Neuronal stem cell (in vitro differentiated cells): Measurements from ENCODE around the gene KIF18B.

Experiments used
- DNase-seq: peaks from one replicate; pipeline ENCODE4 v3.0.0-alpha.2; 2013; ENCODE audit warnings: low spot score
- H2AFZ ChIP-seq: one replicate; pipeline ENCODE4 v1.6.1; 2013; ENCODE audit warnings: mild to moderate bottlenecking, low read length, inconsistent platforms
- H2AK5ac ChIP-seq: 2 replicates; pipeline ENCODE4 v1.6.1; 2013; ENCODE audit warnings: low read depth, mild to moderate bottlenecking, inconsistent platforms, low read length, moderate library complexity, mixed read lengths
- H2BK120ac ChIP-seq: 2 replicates; pipeline ENCODE4 v1.6.1; 2013; ENCODE audit warnings: low read depth, mild to moderate bottlenecking, inconsistent platforms, low read length, moderate library complexity, mixed read lengths
- H2BK12ac ChIP-seq: one replicate; pipeline ENCODE4 v1.6.1; 2013; ENCODE audit warnings: low read length, inconsistent platforms
- H2BK15ac ChIP-seq: 2 replicates; pipeline ENCODE4 v1.6.1; 2013; ENCODE audit warnings: mild to moderate bottlenecking, low read length, inconsistent platforms, mixed read lengths
- H2BK5ac ChIP-seq: one replicate; pipeline ENCODE4 v1.6.1; 2013; ENCODE audit warnings: inconsistent platforms, mild to moderate bottlenecking, low read length, moderate library complexity
- H3K14ac ChIP-seq: one replicate; pipeline ENCODE4 v1.6.1; 2013; ENCODE audit warnings: low read length, inconsistent platforms
- H3K18ac ChIP-seq: 2 replicates; pipeline ENCODE4 v1.6.1; 2013; ENCODE audit warnings: low read length, inconsistent platforms
- H3K23ac ChIP-seq: 2 replicates; pipeline ENCODE4 v1.6.1; 2013; ENCODE audit warnings: low read depth, mild to moderate bottlenecking, mixed read lengths, low read length, inconsistent platforms; ENCODE audit not compliant: poor library complexity
- H3K27ac ChIP-seq: replicated peaks from 3 replicates; pipeline ENCODE4 v1.5.1; 2013; ENCODE audit warnings: low read length, inconsistent platforms
- H3K27me3 ChIP-seq, 3 experiments: 2 replicates each; pipeline ENCODE4 v1.6.1; 2013; ENCODE audit warnings: low read length in 3 of 3, mild to moderate bottlenecking in 2 of 3, inconsistent platforms in 1 of 3, low read depth in 1 of 3, mixed read lengths in 1 of 3, moderate library complexity in 1 of 3; ENCODE audit not compliant: control insufficient read depth in 3 of 3, insufficient read depth in 3 of 3
- H3K36me3 ChIP-seq, 2 donors: replicated peaks in 1 of 2; 2 replicates each; pipeline ENCODE4 v1.6.1; 2013; ENCODE audit warnings: low read length in 2 of 2; ENCODE audit not compliant: control insufficient read depth in 2 of 2, insufficient read depth in 2 of 2
- H3K4ac ChIP-seq: 2 replicates; pipeline ENCODE4 v1.6.1; 2013; ENCODE audit warnings: inconsistent platforms, mild to moderate bottlenecking, low read length, moderate library complexity
- H3K4me1 ChIP-seq, 2 donors: 1 replicate in 1 of 2; 2 replicates in 1 of 2; pipeline ENCODE4 v1.6.1; 2013; ENCODE audit warnings: low read length in 2 of 2, low read depth in 1 of 2; ENCODE audit not compliant: control insufficient read depth in 2 of 2, insufficient read depth in 1 of 2
- H3K4me2 ChIP-seq: one replicate; pipeline ENCODE4 v1.6.1; 2013; ENCODE audit warnings: mild to moderate bottlenecking, low read length, inconsistent platforms; ENCODE audit not compliant: insufficient read depth, poor library complexity, severe bottlenecking
- H3K4me3 ChIP-seq, 2 donors: 2 replicates each; pipeline ENCODE4 v1.5.1; 2013; ENCODE audit warnings: low read length in 2 of 2, mild to moderate bottlenecking in 2 of 2, inconsistent platforms in 1 of 2, moderate library complexity in 1 of 2
- H3K79me1 ChIP-seq: one replicate; pipeline ENCODE4 v1.6.1; 2013; ENCODE audit warnings: low read depth, mild to moderate bottlenecking, inconsistent platforms, low read length, moderate library complexity
- H3K9ac ChIP-seq: one replicate; pipeline ENCODE4 v1.6.1; 2013; ENCODE audit warnings: mild to moderate bottlenecking, low read depth, low read length, inconsistent platforms; ENCODE audit not compliant: poor library complexity
- H3K9me3 ChIP-seq, 2 donors: replicated peaks in 1 of 2; 2 replicates each; pipeline versions ENCODE3 to v1.6.1; 2013; ENCODE audit warnings: low read length in 2 of 2, mild to moderate bottlenecking in 2 of 2, inconsistent platforms in 1 of 2, low read depth in 1 of 2, mixed read lengths in 1 of 2, moderate library complexity in 1 of 2; ENCODE audit not compliant: control insufficient read depth in 2 of 2, insufficient read depth in 1 of 2
- H4K8ac ChIP-seq: one replicate; pipeline ENCODE4 v1.6.1; 2013; ENCODE audit warnings: low read depth, mild to moderate bottlenecking, inconsistent platforms, low read length, moderate library complexity
- H4K91ac ChIP-seq: one replicate; pipeline ENCODE4 v1.6.1; 2013; ENCODE audit warnings: low read length, low read depth, mild to moderate bottlenecking, inconsistent platforms; ENCODE audit not compliant: poor library complexity
- WGBS, 2 donors: extraction: QIAGEN DNeasy Blood & Tissue Kit; methylation state at CpG; one replicate each; pipeline ENCODE4 v1.1.7; 2013; ENCODE audit warnings: missing lambda C conversion rate in 2 of 2, mixed read lengths in 1 of 2; ENCODE audit not compliant: insufficient read length in 2 of 2, insufficient replicate concordance in 1 of 2; ENCODE audit errors: extremely low coverage in 2 of 2; 5-methylcytosine and 5-hydroxymethylcytosine counted together

Gene KIF18B

GRCh38 chr17:44910231-44911106 is 37.1 kb downstream of the KIF18B start:
- no peaks in the 10 kb centered on the region for H3K9me3 ChIP-seq
- peaks cover 0 to 32% (median 24%) of the 10 kb centered on the region in 3 experiments for H3K27me3 ChIP-seq
- DNase-seq, result no peak
- no peak overlapping the region for H4K91ac ChIP-seq
- no peak overlapping the region for H2BK120ac ChIP-seq
- no peak overlapping the region for H3K14ac ChIP-seq
- H2AK5ac ChIP-seq, result peak overlapping the region; percentile 89
- peaks cover 5 to 24% of the 10 kb centered on the region in 2 donors for H3K4me1 ChIP-seq
- no peak overlapping the region for H3K27ac ChIP-seq
- peak overlapping the region; percentile 12 for H2BK15ac ChIP-seq
- H2AFZ ChIP-seq, result peak overlapping the region; percentile 82
- no peak overlapping the region for H4K8ac ChIP-seq
- H3K4me2 ChIP-seq, result no peak overlapping the region
- no peak overlapping the region for H3K9ac ChIP-seq
- no peak overlapping the region for H2BK5ac ChIP-seq
- no peaks in the 10 kb centered on the region for H3K79me1 ChIP-seq
- H3K4me3 ChIP-seq, result no peak overlapping the region
- H3K23ac ChIP-seq, result no peak overlapping the region
- H3K36me3 ChIP-seq, result no peaks in the 10 kb centered on the region
- no CpG with 5 or more reads among the region's 13 CpGs for WGBS, 2 donors
- H3K18ac ChIP-seq, result no peak overlapping the region
- no peak overlapping the region for H2BK12ac ChIP-seq
- no peak overlapping the region for H3K4ac ChIP-seq

GRCh38 chr17:44909681-44910144 is 37.9 kb downstream of the KIF18B start:
- peak overlapping the region; percentile 16 for H2AK5ac ChIP-seq
- no peak overlapping the region for H3K4ac ChIP-seq
- H3K36me3 ChIP-seq, result no peaks in the 10 kb centered on the region
- no peak overlapping the region for H3K27ac ChIP-seq
- H2BK5ac ChIP-seq, result no peak overlapping the region
- no peak overlapping the region for H2BK15ac ChIP-seq
- H3K9ac ChIP-seq, result no peak overlapping the region
- DNase-seq, result no peak
- H3K4me3 ChIP-seq, result no peak overlapping the region
- H3K23ac ChIP-seq, result no peak overlapping the region
- no peak overlapping the region for H4K91ac ChIP-seq
- no peak overlapping the region for H3K18ac ChIP-seq
- no CpG with 5 or more reads among the region's 11 CpGs for WGBS, 2 donors
- no peak overlapping the region for H3K14ac ChIP-seq
- peaks cover 0 to 32% (median 24%) of the 10 kb centered on the region in 3 experiments for H3K27me3 ChIP-seq
- no peak overlapping the region for H2BK120ac ChIP-seq
- no peak overlapping the region for H4K8ac ChIP-seq
- no peak overlapping the region for H3K4me2 ChIP-seq
- peak overlapping the region; percentile 82 for H2AFZ ChIP-seq
- peaks cover 3 to 23% of the 10 kb centered on the region in 2 donors for H3K4me1 ChIP-seq
- no peaks in the 10 kb centered on the region for H3K79me1 ChIP-seq
- no peak overlapping the region for H2BK12ac ChIP-seq
- no peaks in the 10 kb centered on the region for H3K9me3 ChIP-seq

- H3K36me3 ChIP-seq, result no peaks in the 10 kb centered on the region
- H3K4me3 ChIP-seq, result no peak overlapping the region
- H3K18ac ChIP-seq, result no peak overlapping the region
- no peak overlapping the region for H2BK5ac ChIP-seq
- H3K14ac ChIP-seq, result no peak overlapping the region
- no peak overlapping the region for H3K4ac ChIP-seq
- no peak overlapping the region for H2BK15ac ChIP-seq
- no CpG with 5 or more reads among the region's 10 CpGs for WGBS, 2 donors
- no peak overlapping the region for H3K27ac ChIP-seq
- no peak overlapping the region for H3K9ac ChIP-seq
- no peak overlapping the region for H2BK12ac ChIP-seq
- no peaks in the 10 kb centered on the region for H3K79me1 ChIP-seq
- no peaks in the 10 kb centered on the region for H3K9me3 ChIP-seq
- H2AFZ ChIP-seq, result no peak overlapping the region
- H3K23ac ChIP-seq, result no peak overlapping the region
- no peak overlapping the region for H4K8ac ChIP-seq
- H4K91ac ChIP-seq, result no peak overlapping the region
- H2AK5ac ChIP-seq, result no peak overlapping the region
- peaks cover 3 to 23% of the 10 kb centered on the region in 2 donors for H3K4me1 ChIP-seq
- H3K4me2 ChIP-seq, result no peak overlapping the region
- DNase-seq, result no peak
- peaks cover 0 to 32% (median 21%) of the 10 kb centered on the region in 3 experiments for H3K27me3 ChIP-seq
- no peak overlapping the region for H2BK120ac ChIP-seq
Measured at GRCh38 chr17:44908761-44909326, 38.7 kb downstream of the KIF18B start.
